GF-D8 (cell line): ENCODE measurements around the gene ATXN10.
"Not testable (repeated sequence)": the region's sequence is repeated elsewhere in the genome, so short reads cannot be mapped to it uniquely, and the experiment has no call there.

Source experiments
- DNase-seq: peaks from one replicate; lab custom pipeline; 2025; lab: John Stamatoyannopoulos, UW

The ATXN10 gene

GRCh38 chr22:45678961-45679912 is 7.6 kb downstream of the ATXN10 start:
- DNase-seq, result no peak

DNA sequence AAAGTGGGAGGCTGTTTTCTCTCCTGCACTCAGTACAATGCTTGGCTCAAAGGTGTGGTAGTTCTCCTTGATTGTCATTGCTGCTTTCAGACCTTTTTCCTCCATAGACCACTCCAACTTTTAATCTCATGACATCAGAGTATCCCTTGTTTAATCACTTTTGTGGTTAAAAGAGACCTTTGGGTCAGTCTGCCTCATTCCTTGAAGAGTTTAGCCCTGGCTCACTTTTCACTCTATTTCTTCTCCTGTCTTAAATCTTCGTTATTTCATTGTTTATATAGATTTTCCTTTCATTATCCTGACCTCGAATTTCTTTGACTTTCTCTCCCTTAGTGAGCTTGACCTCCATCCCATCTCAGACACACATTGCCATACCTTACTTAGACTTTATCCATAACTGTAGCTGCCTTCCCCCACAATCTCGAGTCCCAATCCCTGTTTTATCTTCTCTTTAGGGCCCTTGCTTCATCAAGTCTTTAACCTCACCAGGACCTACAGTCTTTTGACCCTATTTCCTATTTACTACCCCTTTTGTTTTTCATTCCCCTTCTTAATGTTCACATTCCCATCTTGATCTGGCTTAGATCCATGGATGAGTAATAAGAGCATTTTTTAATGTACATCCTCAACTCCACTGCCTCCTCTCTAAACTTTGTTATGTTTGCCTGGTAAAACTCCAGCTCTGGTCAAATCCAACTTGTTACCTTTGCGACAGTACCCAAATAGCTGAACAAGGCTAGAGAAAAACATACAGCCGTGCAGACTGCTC is 9.5 kb downstream of the ATXN10 start:
- no peak for DNase-seq

DNA sequence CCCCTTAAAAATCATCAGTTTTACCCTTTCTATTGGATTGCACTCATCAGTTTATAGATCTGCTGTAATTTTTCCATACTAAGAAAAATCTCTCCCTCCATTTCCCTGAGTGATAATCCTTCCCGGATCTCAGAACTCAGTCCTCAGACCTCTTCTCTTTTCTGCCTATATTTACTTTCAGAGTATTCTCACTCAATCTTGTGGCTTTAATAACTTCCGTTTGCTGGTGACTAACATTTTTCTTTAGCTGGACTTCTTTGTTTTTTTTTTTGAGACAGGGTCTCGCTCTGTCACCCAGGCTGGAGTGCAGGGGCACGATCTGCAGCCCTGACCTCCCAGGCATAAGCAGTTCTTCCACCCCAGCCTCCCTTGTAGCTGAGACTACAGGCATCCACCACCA is 10.4 kb downstream of the ATXN10 start:
- no peak for DNase-seq

- DNase-seq, result not testable (repeated sequence)
These were observed 11.1 kb downstream of the ATXN10 start for GRCh38 chr22:45682773-45683172.

DNA sequence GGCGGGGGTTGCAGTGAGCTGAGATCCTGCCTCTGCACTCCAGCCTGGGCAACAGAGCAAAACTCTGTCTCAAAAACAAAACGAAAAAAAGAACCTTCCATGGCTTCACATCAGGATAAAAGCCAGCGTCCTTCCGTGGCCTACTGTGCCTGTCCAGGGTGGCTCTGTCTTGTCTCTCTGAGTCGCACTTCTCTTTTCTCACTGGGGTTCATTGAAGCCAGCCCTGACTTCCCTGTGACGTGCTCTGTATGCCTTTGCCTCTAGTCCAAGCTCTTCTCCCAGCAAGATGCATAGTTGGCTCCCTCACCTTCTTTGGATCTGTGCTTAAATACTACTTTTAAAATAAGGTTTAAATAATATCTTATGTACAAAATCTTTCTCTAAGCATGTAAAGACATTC is 11.6 kb downstream of the ATXN10 start:
- no peak for DNase-seq

GRCh38 chr22:45683680-45684079 is 12.0 kb downstream of the ATXN10 start:
- no peak for DNase-seq

GRCh38 chr22:45684169-45684568 is 12.5 kb downstream of the ATXN10 start:
- DNase-seq, result peak; percentile 78

DNA sequence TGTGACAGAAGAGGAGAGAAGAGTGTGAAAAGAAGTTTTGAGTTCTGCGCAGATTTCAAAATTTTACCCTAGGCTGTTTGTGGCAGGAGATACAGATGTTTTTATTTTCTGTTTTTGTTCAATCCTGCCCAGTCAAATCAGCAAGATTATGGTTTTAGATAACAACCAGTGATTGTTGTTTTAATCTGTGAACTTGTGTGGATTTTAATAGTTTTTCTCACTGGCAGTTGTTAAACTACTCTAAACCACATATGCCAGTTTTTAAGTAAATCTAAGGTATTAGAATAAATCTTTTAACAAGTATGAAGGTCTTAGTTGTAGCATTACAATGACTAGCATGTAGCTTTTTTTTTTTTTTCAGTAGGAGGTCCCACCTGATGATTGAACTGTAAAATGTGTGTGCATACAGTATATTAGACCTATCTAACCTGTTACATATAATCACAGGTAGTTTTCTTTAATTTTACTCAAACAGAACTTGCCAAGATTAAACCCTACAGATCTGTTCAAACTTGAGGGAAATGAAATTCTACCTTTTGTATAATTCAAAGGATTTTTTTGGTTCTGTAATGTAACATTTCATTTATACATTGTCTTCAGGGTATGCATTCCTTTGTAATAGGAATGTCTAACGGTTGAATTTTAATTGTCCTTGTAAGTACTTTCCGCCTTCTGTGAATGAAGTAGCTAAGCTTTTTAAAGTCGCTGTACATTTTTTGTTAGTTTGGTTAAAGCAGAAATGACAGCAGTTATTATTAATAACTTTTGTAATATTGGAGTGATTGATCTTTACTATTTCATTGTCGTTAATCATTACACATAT is 13.3 kb downstream of the ATXN10 start:
- no peak for DNase-seq

GRCh38 chr22:45686004-45686403 is 14.4 kb downstream of the ATXN10 start:
- no peak for DNase-seq

- no peak for DNase-seq
These were observed 15.2 kb downstream of the ATXN10 start for GRCh38 chr22:45686836-45687235.

DNA sequence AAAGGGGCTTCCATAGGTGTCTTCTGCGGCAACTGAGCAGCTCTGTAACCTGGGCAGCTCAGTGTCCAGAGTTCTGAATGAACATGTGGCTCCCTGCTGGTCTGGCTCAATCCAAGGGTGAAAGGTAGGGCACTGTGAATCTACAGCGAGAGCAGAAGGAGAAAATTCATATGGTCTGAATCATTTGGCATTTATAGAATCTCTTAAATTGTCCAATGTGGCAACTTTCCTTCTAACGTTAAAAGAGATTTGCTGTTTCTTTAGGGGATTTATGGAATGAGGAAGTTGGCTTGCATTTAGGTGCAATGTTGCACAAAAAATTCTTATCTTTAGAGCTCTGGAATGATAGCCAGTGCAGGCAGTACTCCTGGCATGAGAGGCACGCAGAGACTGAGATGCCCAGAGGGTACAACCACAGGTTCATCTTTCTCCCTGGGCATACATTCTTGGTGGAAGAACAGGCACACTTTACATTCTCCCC is 17.0 kb downstream of the ATXN10 start:
- peak; percentile 46 for DNase-seq

DNA sequence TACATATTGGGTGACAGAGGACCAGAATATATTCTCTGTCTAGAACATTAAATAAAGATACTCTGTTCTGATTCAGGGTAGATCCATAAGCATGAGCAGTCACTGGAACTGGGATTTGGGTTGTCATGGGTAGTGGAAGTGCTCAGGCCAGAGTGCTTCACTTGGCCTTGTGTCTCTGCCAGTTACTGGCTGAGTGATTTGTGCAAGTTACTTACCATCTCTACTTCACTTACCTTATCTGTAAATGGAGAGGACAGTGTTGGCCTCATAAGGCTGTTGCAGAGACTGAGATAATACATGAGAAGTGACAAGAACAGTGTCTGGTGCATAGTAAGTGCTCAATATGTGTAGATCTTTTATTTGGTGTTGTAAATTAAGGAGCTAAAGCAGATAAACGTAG is 17.6 kb downstream of the ATXN10 start:
- DNase-seq, result no peak

DNA sequence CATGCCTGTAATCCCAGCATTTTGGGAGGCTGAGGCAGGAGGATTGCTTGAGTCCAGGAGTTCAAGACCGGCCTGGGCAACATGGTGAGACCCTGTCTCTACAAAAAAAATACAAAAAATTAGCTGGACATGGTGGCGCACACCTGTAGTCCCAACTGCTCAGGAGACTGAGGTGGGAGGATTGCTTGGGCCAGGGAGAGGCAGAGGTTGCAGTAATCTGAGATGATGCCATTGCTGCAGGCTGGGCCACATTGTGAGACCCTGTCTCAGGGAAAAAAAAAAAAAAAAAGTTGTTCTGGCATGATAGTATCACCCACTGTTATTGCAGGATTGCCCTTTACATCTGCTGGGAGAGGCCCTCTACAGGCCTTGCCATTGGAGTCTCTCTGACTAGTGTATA is 18.4 kb downstream of the ATXN10 start:
- no peak for DNase-seq

- no peak for DNase-seq
These were observed 20.9 kb downstream of the ATXN10 start for GRCh38 chr22:45692549-45692948.

DNA sequence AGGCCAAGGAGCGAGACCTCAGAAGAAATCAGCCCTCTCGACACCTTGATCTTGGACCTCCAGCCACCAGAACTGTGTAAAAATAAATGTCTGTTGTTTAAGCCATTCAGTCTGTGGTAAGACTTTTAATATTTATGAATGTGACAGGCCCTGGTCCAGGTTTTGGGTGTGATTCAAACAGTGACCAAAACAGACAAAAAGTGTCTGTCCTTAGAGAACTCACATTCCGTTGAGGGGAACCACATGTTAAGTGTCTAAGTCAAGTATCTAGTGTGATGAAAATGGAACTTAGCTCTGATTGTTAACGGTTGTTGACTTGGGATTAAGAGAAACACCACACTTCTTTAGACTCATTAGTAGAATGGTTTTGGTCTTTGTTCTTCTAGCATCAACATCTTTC is 22.2 kb downstream of the ATXN10 start:
- no peak for DNase-seq

GRCh38 chr22:45696227-45696626 is 24.6 kb downstream of the ATXN10 start:
- no peak for DNase-seq

- no peak for DNase-seq
These were observed 26.5 kb downstream of the ATXN10 start for GRCh38 chr22:45698094-45698493.

GRCh38 chr22:45702981-45703380 is 31.3 kb downstream of the ATXN10 start:
- no peak for DNase-seq

DNA sequence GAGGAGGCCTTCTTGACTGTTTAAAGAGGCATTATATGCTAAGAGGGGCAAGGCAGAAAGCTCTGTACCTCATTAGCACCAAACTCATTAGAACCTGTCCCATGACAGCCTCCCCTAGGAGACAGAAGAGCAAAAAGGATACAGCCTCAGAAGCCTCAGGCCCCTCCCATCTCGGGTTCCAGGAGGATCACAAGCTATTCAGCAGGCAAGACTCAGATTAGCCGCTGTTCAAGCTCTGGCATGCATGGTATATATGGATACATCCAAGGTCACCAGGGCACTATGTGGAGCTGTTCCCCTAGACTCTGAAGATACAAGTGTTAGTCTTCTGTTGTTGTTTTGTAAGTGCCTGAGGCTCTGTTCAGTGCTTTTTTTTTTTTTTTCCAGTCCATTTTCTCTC is 32.1 kb downstream of the ATXN10 start:
- DNase-seq, result no peak

GRCh38 chr22:45704648-45705047 is 33.0 kb downstream of the ATXN10 start:
- no peak for DNase-seq

DNA sequence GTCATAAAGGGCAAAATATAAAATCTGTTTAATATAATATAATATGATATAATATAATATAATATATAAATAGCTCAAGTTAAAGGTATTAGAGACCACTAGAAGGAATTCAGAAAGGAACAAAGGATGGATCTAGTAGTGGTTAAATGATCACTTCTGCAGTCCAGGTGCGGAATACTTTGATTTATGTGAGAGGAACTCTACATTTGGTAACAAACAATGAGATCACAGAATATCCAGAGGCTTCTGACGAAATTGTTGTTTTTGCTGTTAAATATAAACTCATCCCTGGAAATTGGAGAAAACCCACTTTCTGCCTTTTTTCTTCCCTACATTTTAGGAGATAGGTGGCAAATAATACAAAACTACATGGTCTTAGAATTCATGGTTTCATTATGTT is 36.0 kb downstream of the ATXN10 start:
- DNase-seq, result no peak

GRCh38 chr22:45708145-45708544 is 36.5 kb downstream of the ATXN10 start:
- no peak for DNase-seq
